SK-N-SH (cell line): Measurements from ENCODE around the gene TMC1. TPM values are rescaled to one million over a fixed set of nuclear protein-coding genes. Genes with fewer than 3 reads are reported as not detected.

Source experiments
- CTCF ChIA-PET: fragments of 300-600, 350-600 bp; formaldehyde crosslinking; extraction: SDS; loops from one replicate; lab custom pipeline; 2021; lab: Yijun Ruan, JAX
- POLR2A ChIA-PET: fragments of 350-600 bp; sonication (Branson Sonifier 250); formaldehyde crosslinking; extraction: SDS; loops from one replicate; lab custom pipeline; 2020; ENCODE audit warnings: antibody characterized with exemption, inconsistent platforms; lab: Yijun Ruan, JAX
- DNase-seq: peaks from one replicate; pipeline ENCODE4 v3.0.0; 2012
- H2AFZ ChIP-seq: fragments of 200-600 bp; sonication (generic); 2 replicates; pipeline ENCODE4 v1.8.1; 2016; ENCODE audit warnings: antibody characterized with exemption, mild to moderate bottlenecking, low read depth
- H3F3A ChIP-seq: fragments of 200-600 bp; sonication (generic); replicated peaks from 2 replicates; pipeline ENCODE3; 2016; ENCODE audit warnings: antibody characterized with exemption, mild to moderate bottlenecking; ENCODE audit not compliant: insufficient read depth
- H3K27ac ChIP-seq, 2 experiments: fragments of 200-500 bp in 1 of 2; fragments of 200-600 bp in 1 of 2; sonication (Bioruptor generic) in 1 of 2; sonication (generic), shearing (Covaris generic) in 1 of 2; 2 replicates each; pipeline versions ENCODE4 v1.5.1 to v1.6.1; 2014 to 2016; ENCODE audit warnings: low read depth in 2 of 2, inconsistent platforms in 1 of 2, low read length in 1 of 2, mild to moderate bottlenecking in 1 of 2, mixed read lengths in 1 of 2
- H3K27me3 ChIP-seq: fragments of 200-600 bp; sonication (generic), shearing (Covaris generic); 2 replicates; pipeline ENCODE4 v1.6.1; 2016; ENCODE audit warnings: mixed run types; ENCODE audit not compliant: insufficient read depth
- H3K36me3 ChIP-seq, 2 experiments: fragments of 200-500 bp in 1 of 2; fragments of 200-600 bp in 1 of 2; sonication (Bioruptor generic) in 1 of 2; sonication (generic) in 1 of 2; replicated peaks in 1 of 2; 2 replicates each; pipeline versions ENCODE3 to v1.5.1; 2014 to 2016; ENCODE audit warnings: low read length in 1 of 2, mild to moderate bottlenecking in 1 of 2; ENCODE audit not compliant: insufficient read depth in 2 of 2, control insufficient read depth in 1 of 2
- H3K4me1 ChIP-seq, 2 experiments: fragments of 200-500 bp in 1 of 2; fragments of 200-600 bp in 1 of 2; sonication (Bioruptor generic) in 1 of 2; sonication (generic), shearing (Covaris generic) in 1 of 2; 2 replicates each; pipeline versions ENCODE4 v1.5.1 to v1.6.1; 2014 to 2016; ENCODE audit warnings: low read depth in 1 of 2, low read length in 1 of 2, mixed run types in 1 of 2; ENCODE audit not compliant: insufficient read depth in 2 of 2, control insufficient read depth in 1 of 2
- H3K4me2 ChIP-seq: fragments of 200-600 bp; sonication (generic), shearing (Covaris generic); 2 replicates; pipeline ENCODE4 v1.6.1; 2017; ENCODE audit warnings: mixed run types
- H3K4me3 ChIP-seq, 2 experiments: fragments of 200-500 bp in 1 of 2; fragments of 200-600 bp in 1 of 2; sonication (Bioruptor generic) in 1 of 2; sonication (generic), shearing (Covaris generic) in 1 of 2; 2 replicates each; pipeline versions ENCODE4 v1.5.1 to v1.8.1; 2014 to 2016; ENCODE audit warnings: low read depth in 2 of 2, inconsistent platforms in 1 of 2, low read length in 1 of 2, mild to moderate bottlenecking in 1 of 2, mixed read lengths in 1 of 2, moderate library complexity in 1 of 2
- H3K79me2 ChIP-seq: fragments of 200-600 bp; sonication (generic); 2 replicates; pipeline ENCODE4 v1.8.1; 2017; ENCODE audit warnings: mild to moderate bottlenecking; ENCODE audit not compliant: insufficient read depth
- H3K9ac ChIP-seq: fragments of 200-600 bp; sonication (generic); 2 replicates; pipeline ENCODE4 v1.6.1; 2017; ENCODE audit warnings: mixed run types
- H3K9me2 ChIP-seq: fragments of 200-600 bp; sonication (generic); 2 replicates; pipeline ENCODE4 v1.6.1; 2017; ENCODE audit warnings: mixed run types
- H3K9me3 ChIP-seq: fragments of 200-600 bp; sonication (generic); 2 replicates; pipeline ENCODE4 v1.6.1; 2017; ENCODE audit warnings: mixed run types, mild to moderate bottlenecking, moderate library complexity
- H4K20me1 ChIP-seq: fragments of 200-600 bp; sonication (generic); 2 replicates; pipeline ENCODE4 v1.6.1; 2017; ENCODE audit warnings: mild to moderate bottlenecking, mixed run types; ENCODE audit not compliant: insufficient read depth
- CHD2 ChIP-seq: fragments of 150-350 bp; IDR thresholded peaks from 2 replicates; pipeline ENCODE4 v1.6.1; 2018; ENCODE audit warnings: low read length; ENCODE audit not compliant: partially characterized antibody
- ELF1 ChIP-seq: IDR thresholded peaks from 2 replicates; pipeline ENCODE4 v1.4.0; 2012
- EZH2phosphoT487 ChIP-seq: fragments of 200-600 bp; sonication (generic); IDR thresholded peaks from 2 replicates; pipeline ENCODE4 v1.6.1; 2017; ENCODE audit warnings: low read depth, mixed run types, mild to moderate bottlenecking, antibody characterized with exemption, moderate library complexity, borderline replicate concordance
- FOXJ3 ChIP-seq: sonication (generic); formaldehyde crosslinking; IDR thresholded peaks from 2 replicates; pipeline ENCODE4 v1.5.1; 2020; ENCODE audit warnings: mild to moderate bottlenecking, missing genetic modification reagents
- FOXM1 ChIP-seq: IDR thresholded peaks from 2 replicates; pipeline ENCODE4 v1.4.0; 2012; ENCODE audit warnings: low read depth, mild to moderate bottlenecking
- IRF3 ChIP-seq: fragments of 150-350 bp; IDR thresholded peaks from 2 replicates; pipeline ENCODE4 v1.6.1; 2016; ENCODE audit warnings: mild to moderate bottlenecking, low read depth, low read length
- NRF1 ChIP-seq: IDR thresholded peaks from 2 replicates; pipeline ENCODE4 v1.6.1; 2012; ENCODE audit warnings: low read depth, mild to moderate bottlenecking, low read length
- RAD21 ChIP-seq: IDR thresholded peaks from 2 replicates; pipeline ENCODE4 v1.6.1; 2012; ENCODE audit warnings: mild to moderate bottlenecking, low read length
- RCOR1 ChIP-seq: fragments of 150-350 bp; IDR thresholded peaks from 2 replicates; pipeline ENCODE4 v1.6.1; 2017; ENCODE audit warnings: antibody characterized with exemption, low read length
- RFX5 ChIP-seq: IDR thresholded peaks from 2 replicates; pipeline ENCODE4 v1.6.1; 2012; ENCODE audit warnings: mild to moderate bottlenecking, improper control_type of control experiment, low read length
- TCF12 ChIP-seq: IDR thresholded peaks from 2 replicates; pipeline ENCODE4 v1.4.0; 2012
- TEAD4 ChIP-seq: IDR thresholded peaks from 2 replicates; pipeline ENCODE4 v1.4.0; 2012; ENCODE audit warnings: mild to moderate bottlenecking, borderline replicate concordance; ENCODE audit not compliant: insufficient read depth
- WGBS: methylation state at CpG from one replicate; pipeline ENCODE4 v1.1.6; 2017; ENCODE audit warnings: low lambda C conversion rate; 5-methylcytosine and 5-hydroxymethylcytosine counted together
- polyA plus RNA-seq, 3 experiments: library from polyadenylated mRNA; depleted of rRNA; stranded (reverse); fragments of >200 nt; gene quantifications; 2 replicates each; pipeline ENCODE4 v1.2.3, GENCODE V29; 2012
- TF ChIP-seq, protein P1 (sequence below): IDR thresholded peaks from 2 replicates; pipeline ENCODE4 v1.6.1; 2012; ENCODE audit warnings: mild to moderate bottlenecking, low read depth, low read length, moderate library complexity

The TMC1 gene
- polyA plus RNA-seq, 1 of the 3 experiments (the other 2 are of a cell fraction) = not detected

- H2AFZ ChIP-seq = no peak overlapping the region
- no peak overlapping the region for H3K4me3 ChIP-seq
- 20% methylated on average over 4 of the region's 5 CpGs for WGBS
- H3K27me3 ChIP-seq = peaks cover 10% of the 10 kb centered on the region; the same call in 1 of the 2 replicates
- no peaks in the 10 kb centered on the region for H3F3A ChIP-seq
- no peaks in the 10 kb centered on the region for H4K20me1 ChIP-seq
- H3K4me2 ChIP-seq = no peak overlapping the region
- H3K4me1 ChIP-seq = no peaks in the 10 kb centered on the region
- DNase-seq = no peak
- no peaks in the 10 kb centered on the region for H3K79me2 ChIP-seq
- H3K27ac ChIP-seq = no peak overlapping the region
- H3K9me3 ChIP-seq = no peaks in the 10 kb centered on the region
- H3K9ac ChIP-seq = no peak overlapping the region
- no peaks in the 10 kb centered on the region for H3K9me2 ChIP-seq
- no peaks in the 10 kb centered on the region for H3K36me3 ChIP-seq
- ChIA-PET POLR2A (no interaction called here), CTCF (no interaction called here)
- TF ChIP-seq CHD2 (no peak), FOXJ3 (CRISPR knock-in tag) (no peak), TCF12 (no peak)
- TF ChIP-seq, all 33 proteins: peak for 0
Measured at GRCh38 chr9:72823971-72824370, 302.6 kb downstream of the TMC1 start.

- H3K27me3 ChIP-seq = peaks cover 10% of the 10 kb centered on the region; the same call in 1 of the 2 replicates
- DNase-seq = no peak
- TF ChIP-seq ELF1 (no peak), TEAD4 (no peak), NRF1 (no peak), RAD21 (no peak)
- WGBS = 6% methylated on average over 7 of the region's 7 CpGs
- H3K36me3 ChIP-seq = no peaks in the 10 kb centered on the region
- H3K4me3 ChIP-seq = no peak overlapping the region
- H4K20me1 ChIP-seq = no peaks in the 10 kb centered on the region
- no peak overlapping the region for H2AFZ ChIP-seq
- CTCF ChIA-PET = no interaction called here
- H3K9me2 ChIP-seq = no peaks in the 10 kb centered on the region
- no peaks in the 10 kb centered on the region for H3K9me3 ChIP-seq
- no peaks in the 10 kb centered on the region for H3K4me1 ChIP-seq
- H3K4me2 ChIP-seq = no peak overlapping the region
- no peak overlapping the region for H3K9ac ChIP-seq
- POLR2A ChIA-PET = no interaction called here
- no peaks in the 10 kb centered on the region for H3F3A ChIP-seq
- H3K27ac ChIP-seq = no peak overlapping the region
- no peaks in the 10 kb centered on the region for H3K79me2 ChIP-seq
Measured at GRCh38 chr9:72826996-72827949, 305.9 kb downstream of the TMC1 start.

DNA sequence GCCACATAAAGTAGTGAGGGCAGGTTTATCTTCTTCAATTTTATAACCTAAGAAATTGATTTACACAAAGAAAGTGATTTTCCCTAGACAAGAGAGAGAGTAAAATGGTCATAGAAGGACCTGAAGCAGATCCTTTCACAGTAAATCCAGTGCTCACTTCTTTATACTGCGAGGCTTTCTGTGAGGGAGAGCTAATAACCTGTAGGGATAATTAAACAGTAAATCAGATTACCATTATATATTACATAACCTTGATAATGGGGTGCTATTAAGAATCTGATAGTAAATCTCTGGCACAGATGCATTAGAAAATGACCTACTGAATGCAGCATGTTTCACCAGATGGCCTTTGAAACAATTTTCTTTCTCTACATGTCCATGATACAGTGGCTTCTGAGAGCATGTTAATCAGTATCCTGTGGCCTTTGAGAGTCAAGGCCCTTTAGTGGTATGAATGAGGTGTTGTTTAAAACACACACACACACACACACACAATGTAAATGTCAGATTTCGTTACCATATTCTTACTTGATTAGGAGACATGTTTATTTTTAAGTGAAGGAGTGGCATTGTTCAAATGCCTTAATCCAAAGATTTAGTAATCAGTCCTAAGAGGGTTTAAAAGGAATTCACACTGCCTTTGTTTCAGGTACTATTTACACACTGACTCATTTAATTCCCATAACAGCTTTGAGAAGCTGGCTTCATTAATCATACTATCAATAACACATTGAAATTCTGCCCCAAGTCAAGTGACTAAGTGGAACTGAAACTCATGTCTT lies 306.7 kb downstream of the TMC1 start:
- H3K27me3 ChIP-seq = peaks cover 10% of the 10 kb centered on the region; the same call in 1 of the 2 replicates
- H3K79me2 ChIP-seq = no peaks in the 10 kb centered on the region
- no peaks in the 10 kb centered on the region for H4K20me1 ChIP-seq
- H3K9me2 ChIP-seq = no peaks in the 10 kb centered on the region
- ChIA-PET CTCF (no interaction called here), POLR2A (no interaction called here)
- H3K4me3 ChIP-seq = no peak overlapping the region
- H3K36me3 ChIP-seq = no peaks in the 10 kb centered on the region
- no peak overlapping the region for H2AFZ ChIP-seq
- H3F3A ChIP-seq = no peaks in the 10 kb centered on the region
- no peak overlapping the region for H3K9ac ChIP-seq
- H3K4me2 ChIP-seq = no peak overlapping the region
- no peak for DNase-seq
- no peaks in the 10 kb centered on the region for H3K4me1 ChIP-seq
- WGBS = 2% methylated on average over 2 of the region's 2 CpGs
- H3K27ac ChIP-seq = no peak overlapping the region
- H3K9me3 ChIP-seq = no peaks in the 10 kb centered on the region
- TF ChIP-seq CHD2 (no peak), EZH2phosphoT487 (no peak), FOXM1 (no peak), IRF3 (no peak), RCOR1 (no peak), RFX5 (no peak)
- TF ChIP-seq, protein P1, sequence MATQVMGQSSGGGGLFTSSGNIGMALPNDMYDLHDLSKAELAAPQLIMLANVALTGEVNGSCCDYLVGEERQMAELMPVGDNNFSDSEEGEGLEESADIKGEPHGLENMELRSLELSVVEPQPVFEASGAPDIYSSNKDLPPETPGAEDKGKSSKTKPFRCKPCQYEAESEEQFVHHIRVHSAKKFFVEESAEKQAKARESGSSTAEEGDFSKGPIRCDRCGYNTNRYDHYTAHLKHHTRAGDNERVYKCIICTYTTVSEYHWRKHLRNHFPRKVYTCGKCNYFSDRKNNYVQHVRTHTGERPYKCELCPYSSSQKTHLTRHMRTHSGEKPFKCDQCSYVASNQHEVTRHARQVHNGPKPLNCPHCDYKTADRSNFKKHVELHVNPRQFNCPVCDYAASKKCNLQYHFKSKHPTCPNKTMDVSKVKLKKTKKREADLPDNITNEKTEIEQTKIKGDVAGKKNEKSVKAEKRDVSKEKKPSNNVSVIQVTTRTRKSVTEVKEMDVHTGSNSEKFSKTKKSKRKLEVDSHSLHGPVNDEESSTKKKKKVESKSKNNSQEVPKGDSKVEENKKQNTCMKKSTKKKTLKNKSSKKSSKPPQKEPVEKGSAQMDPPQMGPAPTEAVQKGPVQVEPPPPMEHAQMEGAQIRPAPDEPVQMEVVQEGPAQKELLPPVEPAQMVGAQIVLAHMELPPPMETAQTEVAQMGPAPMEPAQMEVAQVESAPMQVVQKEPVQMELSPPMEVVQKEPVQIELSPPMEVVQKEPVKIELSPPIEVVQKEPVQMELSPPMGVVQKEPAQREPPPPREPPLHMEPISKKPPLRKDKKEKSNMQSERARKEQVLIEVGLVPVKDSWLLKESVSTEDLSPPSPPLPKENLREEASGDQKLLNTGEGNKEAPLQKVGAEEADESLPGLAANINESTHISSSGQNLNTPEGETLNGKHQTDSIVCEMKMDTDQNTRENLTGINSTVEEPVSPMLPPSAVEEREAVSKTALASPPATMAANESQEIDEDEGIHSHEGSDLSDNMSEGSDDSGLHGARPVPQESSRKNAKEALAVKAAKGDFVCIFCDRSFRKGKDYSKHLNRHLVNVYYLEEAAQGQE = no peak
